ENCODE data around the gene CDADC1.

Gene CDADC1

GRCh38 chr13:49297338-49297737 is 49.6 kb downstream of the CDADC1 start:
- DNase-seq: no peak

GRCh38 chr13:49298416-49298815 is 50.7 kb downstream of the CDADC1 start:
- DNase-seq: no peak

GRCh38 chr13:49298903-49299605 is 51.3 kb downstream of the CDADC1 start:
- no peak for DNase-seq

GRCh38 chr13:49300276-49300675 is 52.6 kb downstream of the CDADC1 start:
- no peak for DNase-seq

- DNase-seq: peak; percentile 60
Measured at GRCh38 chr13:49300739-49301589, 53.2 kb downstream of the CDADC1 start.

- DNase-seq: no peak
Measured at GRCh38 chr13:49302222-49302621, 54.5 kb downstream of the CDADC1 start.

- no peak for DNase-seq
Measured at GRCh38 chr13:49302817-49303216, 55.1 kb downstream of the CDADC1 start.

GRCh38 chr13:49303533-49304252 is 56.0 kb downstream of the CDADC1 start:
- DNase-seq: no peak

GRCh38 chr13:49304356-49304755 is 56.6 kb downstream of the CDADC1 start:
- DNase-seq: no peak

- no peak for DNase-seq
Measured at GRCh38 chr13:49304763-49305700, 57.3 kb downstream of the CDADC1 start.

- no peak for DNase-seq
Measured at GRCh38 chr13:49305792-49306425, 58.2 kb downstream of the CDADC1 start.

- no peak for DNase-seq
Measured at GRCh38 chr13:49307365-49307764, 59.6 kb downstream of the CDADC1 start.

- no peak for DNase-seq
Measured at GRCh38 chr13:49308097-49308875, 60.6 kb downstream of the CDADC1 start.

- no peak for DNase-seq
Measured at GRCh38 chr13:49308921-49309408, 61.2 kb downstream of the CDADC1 start.

GRCh38 chr13:49310251-49310650 is 62.5 kb downstream of the CDADC1 start:
- DNase-seq: no peak

GRCh38 chr13:49311816-49312215 is 64.1 kb downstream of the CDADC1 start:
- DNase-seq: no peak

- no peak for DNase-seq
Measured at GRCh38 chr13:49314344-49314882, 66.7 kb downstream of the CDADC1 start.

- DNase-seq: no peak
Measured at GRCh38 chr13:49315036-49315565, 67.4 kb downstream of the CDADC1 start.

- no peak for DNase-seq
Measured at GRCh38 chr13:49315756-49316482, 68.2 kb downstream of the CDADC1 start.

- no peak for DNase-seq
Measured at GRCh38 chr13:49319551-49319950, 71.8 kb downstream of the CDADC1 start.

All from stimulated activated naive CD4-positive, alpha-beta T cell treated with Interleukin-2 at 50 U/mL for 16 hours (primary cell).